Eye (tissue), 1 donor: Measurements from ENCODE around the gene MRPL50.
A peak's percentile ranks its signal among the peaks of the same experiment; 100 is the strongest.
"Not testable (repeated sequence)": the region's sequence is repeated elsewhere in the genome, so short reads cannot be mapped to it uniquely, and the experiment has no call there.

Experiments
- DNase-seq: peaks from one replicate; pipeline ENCODE4 v3.0.0-alpha.2; 2015

The MRPL50 gene

DNA sequence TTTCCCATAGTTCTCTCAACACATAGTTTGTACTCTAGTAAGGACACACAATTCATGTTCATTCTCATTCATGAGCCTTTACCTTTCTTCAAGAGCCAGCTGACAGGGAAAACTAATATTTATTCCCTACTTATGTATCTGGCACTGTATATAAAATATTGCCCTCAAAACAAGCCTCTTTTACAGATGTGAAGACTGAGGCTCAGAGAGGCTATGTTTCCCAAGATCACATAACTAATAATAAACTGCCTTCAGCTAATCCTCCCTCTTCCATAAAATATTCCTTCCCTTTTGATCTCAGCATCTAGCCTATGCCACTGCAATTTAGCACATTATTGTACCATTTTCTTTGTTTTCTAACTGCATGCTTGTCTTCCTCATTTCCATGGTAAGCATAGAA lies 19.0 kb upstream of the MRPL50 start:
- DNase-seq = no peak

- DNase-seq = no peak
Measured at GRCh38 chr9:101415578-101415977, 17.2 kb upstream of the MRPL50 start.

DNA sequence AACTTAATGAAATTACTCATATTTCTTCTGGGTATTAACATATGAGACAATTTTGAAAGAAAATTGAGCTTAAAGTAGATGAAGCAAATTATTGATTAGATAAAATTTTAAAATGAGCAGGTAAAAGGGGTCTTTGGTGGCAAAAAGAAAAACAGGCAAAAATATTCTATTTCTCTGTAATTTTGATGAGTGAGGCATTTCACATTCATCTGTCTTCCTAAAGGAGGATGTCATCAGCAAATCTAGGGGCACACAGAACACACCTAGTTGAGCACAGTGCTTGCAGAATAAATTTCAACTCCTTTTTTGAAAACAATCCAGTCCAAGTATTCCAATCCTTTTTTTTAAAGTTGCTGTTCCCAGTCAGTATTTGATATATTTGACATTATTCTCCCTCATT lies 16.4 kb upstream of the MRPL50 start:
- DNase-seq = no peak

DNA sequence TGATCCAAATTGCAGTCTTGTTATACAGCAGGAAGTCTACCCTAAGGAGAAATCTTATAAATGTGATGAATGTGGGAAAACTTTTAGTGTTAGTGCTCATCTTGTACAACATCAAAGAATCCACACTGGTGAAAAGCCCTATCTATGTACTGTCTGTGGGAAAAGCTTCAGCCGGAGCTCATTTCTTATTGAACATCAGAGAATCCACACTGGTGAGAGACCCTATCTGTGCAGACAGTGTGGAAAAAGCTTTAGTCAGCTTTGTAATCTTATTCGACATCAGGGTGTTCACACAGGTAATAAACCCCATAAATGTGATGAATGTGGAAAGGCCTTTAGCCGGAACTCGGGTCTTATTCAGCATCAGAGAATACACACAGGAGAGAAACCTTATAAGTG lies 10.7 kb upstream of the MRPL50 start:
- no peak for DNase-seq

GRCh38 chr9:101408374-101409078 lies 10.1 kb upstream of the MRPL50 start:
- DNase-seq = no peak

DNA sequence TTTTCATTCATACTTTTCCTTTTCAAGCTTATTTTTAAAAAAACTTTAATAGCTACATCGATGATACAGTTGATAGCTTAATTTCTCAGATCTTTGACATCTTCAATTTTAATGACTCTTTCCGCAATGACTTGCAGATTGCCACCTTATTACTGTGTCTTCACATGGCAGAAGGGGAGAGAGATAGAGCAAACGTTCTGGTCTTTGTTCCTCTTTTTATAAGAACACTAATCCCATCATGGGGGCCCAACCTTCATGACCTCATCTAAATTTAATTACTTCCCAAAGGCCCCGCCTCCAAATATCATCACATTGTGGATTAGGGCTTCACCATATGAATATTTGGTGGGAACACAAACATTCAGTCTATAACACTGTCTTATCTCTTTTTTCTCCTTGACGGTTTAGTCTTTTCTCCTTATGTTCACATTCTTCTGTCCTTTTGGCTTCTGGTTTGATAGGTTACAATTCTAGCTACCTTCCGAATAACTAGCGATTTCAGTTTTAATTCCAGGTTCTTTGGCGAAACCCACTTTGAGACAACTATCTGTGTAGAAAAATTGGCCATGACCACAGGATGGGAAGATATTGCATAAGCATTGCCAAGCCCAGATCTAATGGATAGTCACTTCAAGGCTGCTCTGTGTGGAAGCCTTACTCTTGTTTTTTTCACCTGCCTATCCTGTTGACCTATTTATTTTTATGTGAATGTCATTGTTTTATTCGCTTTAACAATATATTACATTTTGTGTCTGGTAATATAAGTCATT lies 5.3 kb upstream of the MRPL50 start:
- no peak for DNase-seq

GRCh38 chr9:101400120-101400519 lies 1.7 kb upstream of the MRPL50 start:
- no peak for DNase-seq

GRCh38 chr9:101399643-101399970 lies 1.2 kb upstream of the MRPL50 start:
- no peak for DNase-seq

GRCh38 chr9:101398930-101399642 lies 668 bp upstream of the MRPL50 start:
- no peak for DNase-seq

DNA sequence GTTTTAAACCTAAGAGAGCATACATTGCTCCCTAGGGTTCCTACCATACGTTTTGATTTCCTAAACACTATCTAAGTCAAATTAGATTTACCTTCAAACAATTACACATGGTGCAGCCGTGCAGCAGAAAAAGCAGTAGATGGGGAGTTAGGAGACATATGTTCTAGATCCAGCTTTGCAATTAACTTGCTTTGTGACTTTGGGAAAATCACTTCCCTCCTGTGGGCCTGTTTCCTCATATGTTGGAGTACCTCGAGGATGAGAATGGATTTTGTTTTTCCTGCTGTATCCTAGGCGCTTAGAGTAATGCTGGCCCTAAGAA lies 711 bp downstream of the MRPL50 start:
- DNase-seq = no peak

DNA sequence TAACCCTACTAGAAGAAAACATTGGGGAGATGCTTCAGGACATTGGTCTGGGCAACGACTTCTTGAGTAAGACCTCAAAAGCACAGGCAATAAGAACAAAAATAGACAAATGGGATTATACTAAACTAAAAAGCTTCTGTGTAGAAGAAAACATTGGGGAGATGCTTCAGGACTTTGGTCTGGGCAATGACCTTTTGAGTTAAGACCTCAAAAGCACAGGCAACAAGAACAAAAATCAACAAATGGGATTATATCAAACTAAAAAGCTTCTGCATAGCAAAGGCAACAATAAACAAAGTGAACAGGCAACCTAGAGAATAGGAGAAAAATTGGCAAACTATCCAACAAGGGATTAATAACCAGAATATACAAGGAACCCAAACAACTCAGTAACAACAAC lies 3.7 kb downstream of the MRPL50 start:
- no peak for DNase-seq

GRCh38 chr9:101393135-101393534 lies 5.3 kb downstream of the MRPL50 start:
- DNase-seq = no peak

DNA sequence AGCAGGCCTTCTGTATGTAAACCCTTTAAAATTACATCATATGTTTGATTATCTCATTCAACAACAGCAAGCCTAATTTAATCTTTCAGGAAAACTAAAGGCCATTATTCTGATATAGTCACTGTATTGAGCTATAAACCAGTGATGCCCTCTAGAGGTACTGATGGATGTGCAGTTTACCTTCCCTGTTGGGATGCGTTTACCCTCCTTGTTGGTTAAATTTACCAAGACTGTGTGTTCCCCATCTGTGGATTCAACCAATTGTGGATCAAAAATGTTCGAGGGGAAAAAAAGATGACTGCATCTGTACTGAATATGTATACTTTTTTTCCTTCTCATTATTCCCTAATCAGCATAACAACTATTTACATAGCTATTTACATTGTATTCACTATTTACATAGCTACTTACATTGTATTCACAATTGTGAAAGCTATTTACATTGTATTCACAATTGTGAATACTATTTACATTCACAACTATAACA lies 9.9 kb downstream of the MRPL50 start:
- no peak for DNase-seq

DNA sequence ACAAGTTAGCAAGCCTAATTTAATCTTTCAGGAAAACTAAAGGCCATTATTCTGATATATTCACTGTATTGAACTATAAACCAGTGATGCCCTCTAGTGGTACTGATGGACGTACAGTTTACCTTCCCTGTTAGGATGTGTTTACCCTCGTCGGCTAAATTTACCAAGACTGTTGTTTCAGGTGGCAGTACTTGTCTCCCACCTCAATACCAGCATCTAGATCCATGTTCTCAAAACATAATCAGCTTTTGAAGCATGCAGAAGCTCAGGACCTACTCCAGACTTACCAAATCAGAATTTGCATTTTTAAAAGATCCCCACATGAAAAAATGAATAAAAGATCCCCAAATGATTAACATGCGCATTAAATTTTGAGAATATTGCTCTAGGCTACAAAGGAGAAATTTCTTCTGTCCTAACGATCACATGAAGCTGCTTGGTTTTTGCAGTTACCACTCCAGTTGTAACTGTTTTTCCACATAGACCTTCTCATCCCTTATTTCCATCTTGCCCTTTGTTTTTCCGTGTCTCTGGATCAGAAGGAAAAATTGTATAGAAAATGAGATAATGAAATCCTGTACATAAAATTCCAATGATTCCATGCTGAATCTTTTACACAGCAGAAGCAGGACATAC lies 10.4 kb downstream of the MRPL50 start:
- DNase-seq = peak; percentile 56

DNA sequence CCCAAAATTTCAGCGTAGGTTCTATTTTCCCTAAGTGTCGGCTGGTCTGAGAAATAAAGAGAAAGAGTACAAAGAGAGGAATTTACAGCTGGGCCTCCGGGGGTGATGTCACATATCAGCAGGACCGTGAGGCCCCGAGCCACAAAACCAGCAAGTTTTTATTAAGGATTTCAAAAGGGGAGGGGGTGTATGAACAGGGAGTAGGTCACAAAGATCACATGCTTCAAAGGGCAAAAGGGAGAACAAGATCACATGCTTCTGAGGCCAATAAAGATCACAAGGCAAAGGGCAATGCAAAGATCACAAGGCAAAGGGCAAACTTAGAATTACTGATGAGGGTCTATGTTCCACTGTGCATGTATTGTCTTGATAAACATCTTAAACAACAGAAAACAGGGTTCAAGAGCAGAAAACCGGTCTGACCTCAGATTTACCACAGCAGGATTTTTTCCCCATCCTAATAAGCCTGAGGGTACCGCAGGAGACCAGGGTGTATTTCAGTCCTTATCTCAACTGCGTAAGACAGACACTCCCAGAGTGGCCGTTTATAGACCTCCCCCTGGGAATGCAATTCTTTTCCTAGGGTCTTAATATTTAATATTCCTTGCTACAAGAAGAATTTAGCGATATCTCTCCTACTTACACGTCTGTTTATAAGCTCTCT lies 13.4 kb downstream of the MRPL50 start, which contains the start of gene BAAT:
Gene BAAT (minus strand): TSS at position 134 of the 664 bp plus-strand sequence. CDS start 13,602 bp downstream, outside the sequence.
- not testable (repeated sequence) for DNase-seq

DNA sequence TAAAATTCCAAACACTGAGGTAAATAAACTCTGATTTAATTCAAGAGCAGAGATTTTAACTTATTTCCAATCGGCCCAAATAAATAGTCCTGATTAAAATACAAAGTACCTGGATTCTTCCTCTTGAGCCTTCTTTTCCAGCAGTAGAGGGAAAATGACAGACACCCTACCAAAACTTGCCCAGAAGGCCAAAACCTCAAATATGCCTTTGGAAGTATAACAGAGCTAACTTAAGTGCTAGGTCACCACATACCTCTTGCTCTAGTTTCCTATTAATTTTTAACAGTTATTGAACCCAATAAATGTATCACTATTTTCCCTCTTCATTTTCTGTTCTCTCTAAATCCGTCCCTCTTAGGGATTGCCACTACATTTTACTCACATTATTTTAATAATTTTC lies 15.1 kb downstream of the MRPL50 start:
- no peak for DNase-seq

DNA sequence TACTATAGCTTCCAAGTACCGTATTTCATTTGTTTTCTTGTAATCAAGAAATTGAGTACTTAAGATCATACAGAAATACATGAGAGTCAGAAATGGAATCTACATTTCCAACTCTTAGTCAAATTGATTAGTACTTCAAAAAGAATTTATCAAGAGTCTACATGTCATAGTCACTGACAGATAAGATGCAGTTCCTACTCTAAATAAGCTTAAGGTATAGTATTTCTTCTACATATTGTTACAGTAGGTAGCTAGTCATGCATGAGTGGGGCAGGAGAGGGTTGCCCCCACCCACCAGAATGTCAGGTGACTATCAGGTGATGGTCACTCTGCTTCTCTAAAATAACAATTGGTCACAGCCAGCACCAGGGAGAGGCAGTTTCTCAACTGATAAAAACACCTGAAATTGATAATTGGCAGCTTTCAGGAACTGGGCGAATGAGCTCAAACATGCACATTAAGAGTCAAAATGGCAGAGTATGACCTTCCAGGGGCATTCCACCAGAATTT lies 16.5 kb downstream of the MRPL50 start:
- no peak for DNase-seq

- DNase-seq = no peak
Measured at GRCh38 chr9:101381118-101381517, 17.3 kb downstream of the MRPL50 start.

DNA sequence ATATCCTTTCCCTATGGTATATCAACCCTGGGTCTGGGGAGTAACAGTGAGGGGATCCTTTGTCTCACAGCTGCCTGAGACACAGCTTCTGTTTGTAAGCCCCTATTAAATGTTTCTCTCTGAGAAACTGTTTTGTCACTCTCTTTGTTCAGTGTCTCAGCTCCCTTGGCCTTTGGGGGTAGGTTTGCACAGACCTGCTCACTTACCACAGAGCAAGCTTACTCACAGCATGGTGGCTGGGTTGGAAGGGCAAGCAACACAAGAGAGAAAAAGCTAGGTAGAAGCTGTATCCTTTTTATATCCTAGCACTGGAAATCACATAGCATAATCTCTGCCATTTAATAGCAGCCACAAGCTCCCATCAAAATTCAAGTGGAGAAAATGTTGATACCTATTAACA lies 18.1 kb downstream of the MRPL50 start:
- no peak for DNase-seq

GRCh38 chr9:101376111-101376848 lies 22.1 kb downstream of the MRPL50 start:
- DNase-seq = no peak

DNA sequence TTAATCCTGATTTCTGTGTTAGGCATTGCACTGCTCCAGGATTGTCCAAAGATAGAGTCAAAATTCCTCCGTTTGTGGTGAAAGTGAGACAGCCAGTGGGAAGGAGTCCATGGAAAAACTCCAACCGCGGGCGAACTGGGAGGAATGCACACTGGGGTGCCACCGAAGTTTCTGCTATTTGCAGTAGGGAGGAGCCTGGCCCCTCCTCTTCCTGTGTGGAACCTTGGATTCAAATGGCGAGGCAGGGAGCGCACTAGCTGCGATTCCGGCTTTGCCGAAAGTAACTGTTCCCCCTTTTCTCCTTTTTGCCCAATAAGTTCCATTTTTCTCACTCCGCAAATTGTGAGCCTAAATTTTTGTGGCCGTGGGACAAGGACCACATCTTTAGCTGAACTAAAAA lies 22.9 kb downstream of the MRPL50 start:
- no peak for DNase-seq
